ENCODE results near the gene LIN7B. TPM values are rescaled to one million over a fixed set of nuclear protein-coding genes. Genes with fewer than 3 reads are reported as not detected.
A peak's percentile ranks its signal among the peaks of the same experiment; 100 is the strongest.

The LIN7B gene
- total and polyA plus RNA-seq, 2 of the 8 experiments (the other 6 are each of a cell fraction or from before 2014, with no cell fraction given), result 4.1 to 4.2 TPM

- Histone ChIP-seq H3K27ac (ENCODE audit: low read depth, low read length) (peak overlapping the region; percentile 48; the same call in 1 of the 2 replicates), H3K4me2 (ENCODE audit: insufficient read depth in 1 of 2, low read depth in 2 of 2, low read length in 2 of 2) (peak overlapping the region; percentile 93 to 98), H3K14ac (ENCODE audit: insufficient read length) (no peak overlapping the region), H3K56ac (replicated peaks; ENCODE audit: insufficient read length, low read depth, low read length) (no peak overlapping the region), H3K79me1 (ENCODE audit: low read depth, low read length) (no peaks in the 10 kb centered on the region), H2BK20ac (ENCODE audit: low read length) (no peak overlapping the region), H3K27me3 (replicated peaks in 1 of 4; ENCODE audit: control insufficient read depth in 3 of 4, extremely low read depth in 1 of 4, insufficient read depth in 3 of 4, low read length in 3 of 4) (no peaks in the 10 kb centered on the region; a peak in 2 of 7 replicates), H4K20me1 (replicated peaks in 1 of 2; ENCODE audit: control insufficient read depth in 1 of 2, insufficient read depth in 2 of 2, low read length in 2 of 2) (peaks cover 0 to 2% of the 10 kb centered on the region in 2 experiments), H3K23me2 (ENCODE audit: low read depth, low read length) (peaks cover 9% of the 10 kb centered on the region), H3K4me3 (ENCODE audit: extremely low read depth in 1 of 4, insufficient read depth in 2 of 4, low read depth in 3 of 4, low read length in 4 of 4) (peak overlapping the region; percentile 56 to 74 (median 66)), H2AFZ (ENCODE audit: low read length) (peak overlapping the region; percentile 100), H3K4ac (replicated peaks; ENCODE audit: insufficient read length, low read depth, low read length) (peak overlapping the region; percentile 85), H2BK5ac (ENCODE audit: low read depth, low read length) (peak overlapping the region; percentile 91; the same call in 1 of the 2 replicates), H3K79me2 (ENCODE audit: control insufficient read depth in 1 of 2, insufficient read depth in 2 of 2, low read length in 2 of 2) (no peaks in the 10 kb centered on the region), H3K36me3 (ENCODE audit: control insufficient read depth in 2 of 4, insufficient read depth in 4 of 4, low read length in 3 of 4) (peaks cover 0 to 3% (median 0%) of the 10 kb centered on the region in 4 experiments; a peak in 1 of 8 replicates), H2BK15ac (ENCODE audit: low read length) (peak overlapping the region; percentile 99; the same call in 1 of the 2 replicates), H2AK5ac (ENCODE audit: low read depth, low read length) (no peak overlapping the region), H4K91ac (replicated peaks; ENCODE audit: insufficient read length, low read length) (peak overlapping the region; percentile 84), H2BK120ac (replicated peaks; ENCODE audit: low read depth, low read length) (no peak overlapping the region), H4K8ac (ENCODE audit: extremely low read depth, insufficient read depth, low read length) (peak overlapping the region; percentile 84; the same call in 1 of the 2 replicates), H2BK12ac (ENCODE audit: low read depth, low read length) (peak overlapping the region; percentile 75; the same call in 1 of the 2 replicates), H3K9me3 (ENCODE audit: insufficient read depth in 2 of 2, low read depth in 1 of 2, low read length in 1 of 2) (no peaks in the 10 kb centered on the region), H3K9ac (replicated peaks in 1 of 4; ENCODE audit: extremely low read depth in 1 of 4, low read depth in 3 of 4, low read length in 3 of 4) (peak overlapping the region in 2 of 4 experiments; percentile 48 to 59; a peak in 3 of 7 replicates), H3K23ac (ENCODE audit: insufficient read length) (no peak overlapping the region), H3K18ac (ENCODE audit: extremely low read depth, low read length) (peak overlapping the region; percentile 93), H3K4me1 (replicated peaks in 1 of 4; ENCODE audit: control insufficient read depth in 3 of 4, insufficient read depth in 4 of 4, low read length in 3 of 4) (peaks cover 4 to 19% (median 8%) of the 10 kb centered on the region in 4 experiments), H4K5ac (ENCODE audit: insufficient read length, low read depth, low read length) (peak overlapping the region; percentile 91)
- DNase-seq (ENCODE audit: low read depth in 1 of 2, low spot score in 2 of 2), result peak in 1 of 2 experiments; percentile 97
- no peak for FAIRE-seq
- ChIA-PET CTCF (ENCODE audit: partially characterized antibody) (interaction anchor here (0.7 to 9.7 kb wide), 11 partner anchors 7 to 127 kb away, joined by 3 to 99 read pairs (median 5); partner anchors contain the start of gene LIN7B), POLR2A (ENCODE audit: partially characterized antibody) (interaction anchor here (0.9 to 2.3 kb wide), 6 partner anchors 9 to 83 kb away, joined by 3 to 17 read pairs (median 4); no protein-coding TSS in a partner anchor)
- 6% methylated on average over 36 of the region's 63 CpGs; no CpG with 5 or more reads in 1 of the 2 experiments for WGBS, 2 experiments (ENCODE audit: extremely low coverage in 1 of 2, insufficient coverage in 1 of 2, insufficient read length in 1 of 2, insufficient replicate concordance in 2 of 2, low coverage in 1 of 2, low lambda C conversion rate in 2 of 2, missing lambda C conversion rate in 1 of 2)
- peak; percentile 71 for TF ChIP-seq POLR2AphosphoS5 (IDR thresholded peaks at IDR 0.05; ENCODE audit: low read depth, low read length)
- TF ChIP-seq, protein P1, sequence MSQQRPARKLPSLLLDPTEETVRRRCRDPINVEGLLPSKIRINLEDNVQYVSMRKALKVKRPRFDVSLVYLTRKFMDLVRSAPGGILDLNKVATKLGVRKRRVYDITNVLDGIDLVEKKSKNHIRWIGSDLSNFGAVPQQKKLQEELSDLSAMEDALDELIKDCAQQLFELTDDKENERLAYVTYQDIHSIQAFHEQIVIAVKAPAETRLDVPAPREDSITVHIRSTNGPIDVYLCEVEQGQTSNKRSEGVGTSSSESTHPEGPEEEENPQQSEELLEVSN (IDR thresholded peaks at IDR 0.05), result peak; percentile 97
- TF ChIP-seq ASH2L (IDR thresholded peaks at IDR 0.05; ENCODE audit: low read length), result peak; percentile 67
- no peak for TF ChIP-seq CTBP2 (IDR thresholded peaks at IDR 0.05; ENCODE audit: borderline replicate concordance, insufficient read depth, insufficient read length, low read length)
- TF ChIP-seq JUND (IDR thresholded peaks at IDR 0.05; ENCODE audit: low read length), result no peak
- TF ChIP-seq EZH2 (IDR thresholded peaks at IDR 0.05; ENCODE audit: low read depth, low read length, severe bottlenecking), result no peak
- TF ChIP-seq EP300 (IDR thresholded peaks at IDR 0.05; ENCODE audit: borderline replicate concordance in 1 of 2, low read depth in 2 of 2, low read length in 2 of 2), result no peak
- peak; percentile 74 for TF ChIP-seq NRF1 (IDR thresholded peaks at IDR 0.05; ENCODE audit: low read depth, low read length)
- TF ChIP-seq PHF8 (conservative IDR thresholded peaks at IDR 0.05; ENCODE audit: low read depth, low read length), result peak; percentile 76; the same call in 1 of the 2 replicates
These were observed 13.7 kb downstream of the LIN7B start for GRCh38 chr19:49127674-49128544.
